NCI-H446 treated with DMSO at 0.1 percent for 48 hours (cell line): ENCODE results near the gene NEDD9.

Experiments used
- DNase-seq: peaks from one replicate; lab custom pipeline; 2025; lab: John Stamatoyannopoulos, UW

Gene NEDD9

GRCh38 chr6:11233673-11234573, 1.5 kb upstream of the NEDD9 start:
- no peak for DNase-seq

GRCh38 chr6:11232770-11233626, 530 bp upstream of the NEDD9 start:
- no peak for DNase-seq

- no peak for DNase-seq
Measured at GRCh38 chr6:11231564-11232192, 790 bp downstream of the NEDD9 start.

- no peak for DNase-seq
Measured at GRCh38 chr6:11231108-11231463, 1.4 kb downstream of the NEDD9 start.

- no peak for DNase-seq
Measured at GRCh38 chr6:11230158-11231107, 2.0 kb downstream of the NEDD9 start.

- no peak for DNase-seq
Measured at GRCh38 chr6:11229655-11230046, 2.8 kb downstream of the NEDD9 start.

GRCh38 chr6:11228935-11229654, 3.4 kb downstream of the NEDD9 start:
- DNase-seq = no peak

GRCh38 chr6:11227698-11228097, 4.8 kb downstream of the NEDD9 start:
- no peak for DNase-seq

GRCh38 chr6:11226005-11226404, 6.5 kb downstream of the NEDD9 start:
- DNase-seq = no peak

- no peak for DNase-seq
Measured at GRCh38 chr6:11224966-11225463, 7.5 kb downstream of the NEDD9 start.

GRCh38 chr6:11224252-11224965, 8.1 kb downstream of the NEDD9 start:
- DNase-seq = no peak

GRCh38 chr6:11223286-11223864, 9.1 kb downstream of the NEDD9 start:
- DNase-seq = no peak

GRCh38 chr6:11222385-11223277, 9.8 kb downstream of the NEDD9 start:
- DNase-seq = no peak

- DNase-seq = no peak
Measured at GRCh38 chr6:11221623-11222384, 10.7 kb downstream of the NEDD9 start.

GRCh38 chr6:11219400-11219834, 13.1 kb downstream of the NEDD9 start:
- no peak for DNase-seq

- DNase-seq = no peak
Measured at GRCh38 chr6:11218538-11219399, 13.7 kb downstream of the NEDD9 start.

- no peak for DNase-seq
Measured at GRCh38 chr6:11218102-11218442, 14.4 kb downstream of the NEDD9 start.
